NCI-H2171 treated with DMSO at 0.1 percent for 48 hours (cell line): ENCODE results near the gene HSPA9.

Experiments
- DNase-seq: peaks from one replicate; lab custom pipeline; 2025; lab: John Stamatoyannopoulos, UW

HSPA9 gene

GRCh38 chr5:138595180-138595795 lies 20.1 kb upstream of the HSPA9 start:
- peak; percentile 8 for DNase-seq

DNA sequence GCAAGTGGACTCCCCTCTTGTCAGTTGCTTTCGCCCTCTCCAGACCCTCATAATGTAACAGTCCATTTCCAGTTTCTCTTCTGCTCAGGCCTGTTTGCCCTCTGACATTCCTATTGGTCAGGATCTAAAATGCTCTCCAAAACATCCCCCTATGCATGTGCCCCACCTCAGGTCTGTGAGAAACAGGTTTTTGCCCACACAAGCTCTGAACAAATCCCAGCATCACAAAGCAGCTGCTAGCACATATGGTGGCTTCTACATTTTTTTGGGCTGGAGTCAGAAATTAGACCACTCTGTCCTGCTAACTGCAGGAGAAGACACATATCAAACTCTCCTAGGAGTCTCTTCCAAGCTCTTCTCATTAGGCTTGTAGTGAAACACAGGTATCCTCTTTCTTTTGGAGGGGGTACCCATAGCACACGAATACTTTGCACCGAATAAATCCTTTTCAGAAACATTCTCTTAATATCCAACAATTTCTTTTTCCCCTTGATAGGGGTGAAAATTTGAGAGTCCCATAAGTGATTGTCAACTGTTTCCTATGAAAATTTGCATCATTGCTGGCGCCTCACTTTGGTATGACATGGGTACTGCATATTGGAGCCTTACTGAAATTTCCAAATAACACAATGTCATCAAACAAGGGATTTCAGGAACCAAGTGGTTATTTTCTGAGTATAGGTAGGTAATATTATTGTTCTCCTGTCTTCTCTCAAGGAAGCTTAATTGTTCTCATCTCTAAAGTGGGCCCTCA lies 19.3 kb upstream of the HSPA9 start:
- peak; percentile 74 for DNase-seq

GRCh38 chr5:138588013-138588788 lies 13.0 kb upstream of the HSPA9 start:
- no peak for DNase-seq

- no peak for DNase-seq
These were observed 10.0 kb upstream of the HSPA9 start for GRCh38 chr5:138585157-138585556.

DNA sequence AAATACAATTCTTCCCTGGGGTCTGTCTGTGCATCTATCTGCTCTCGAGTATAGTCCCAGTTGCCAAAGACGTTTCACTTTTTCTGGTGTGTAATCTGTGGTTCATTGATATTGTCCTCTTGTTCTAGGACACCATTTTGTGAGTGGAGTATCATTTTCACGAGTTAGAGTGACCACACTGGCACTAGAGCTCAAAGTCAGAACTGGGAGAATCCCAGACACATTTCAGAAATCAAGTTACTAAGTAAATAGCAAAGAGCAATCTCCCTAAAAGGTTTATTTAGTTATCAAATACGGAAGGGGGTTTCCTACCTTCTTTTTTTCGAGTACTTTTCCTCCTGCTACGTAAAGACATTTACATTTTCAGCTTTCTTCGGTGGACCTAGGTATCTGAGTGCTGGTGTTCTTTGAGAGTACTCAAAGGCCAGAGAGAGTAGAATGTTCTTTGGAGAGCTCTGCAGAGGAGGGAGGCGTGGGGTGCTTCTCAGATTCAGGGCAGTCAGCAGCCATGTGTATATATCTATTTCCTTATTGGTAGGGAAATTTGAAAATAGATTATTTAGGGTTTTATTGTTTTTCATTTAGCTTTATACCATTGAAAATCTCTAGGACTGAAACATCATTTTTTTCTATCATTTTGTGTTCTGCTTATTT lies 8.9 kb upstream of the HSPA9 start:
- no peak for DNase-seq

- DNase-seq: no peak
These were observed 7.8 kb upstream of the HSPA9 start for GRCh38 chr5:138582959-138583358.

DNA sequence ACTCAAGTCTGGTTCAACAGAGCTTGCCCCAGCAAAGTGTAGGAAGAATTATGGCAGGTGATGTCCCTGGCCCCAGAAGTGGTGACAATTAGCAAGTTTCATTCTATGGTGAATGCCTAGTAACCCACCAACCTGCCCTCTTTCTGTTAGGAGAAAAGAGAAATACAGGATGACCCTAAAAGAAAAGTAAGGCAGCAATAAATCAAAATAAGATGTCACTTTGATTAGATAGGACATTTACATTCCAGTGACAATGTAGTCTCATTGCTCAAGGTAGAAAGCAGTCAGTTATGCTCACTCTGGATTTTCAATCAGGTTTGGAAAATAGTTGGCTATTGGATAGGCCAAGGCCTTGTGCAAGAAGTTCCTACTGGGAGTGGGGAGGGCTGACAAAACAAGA lies 5.6 kb upstream of the HSPA9 start:
- no peak for DNase-seq

GRCh38 chr5:138580001-138580400 lies 4.8 kb upstream of the HSPA9 start:
- no peak for DNase-seq

GRCh38 chr5:138579517-138579863 lies 4.3 kb upstream of the HSPA9 start:
- DNase-seq: no peak

DNA sequence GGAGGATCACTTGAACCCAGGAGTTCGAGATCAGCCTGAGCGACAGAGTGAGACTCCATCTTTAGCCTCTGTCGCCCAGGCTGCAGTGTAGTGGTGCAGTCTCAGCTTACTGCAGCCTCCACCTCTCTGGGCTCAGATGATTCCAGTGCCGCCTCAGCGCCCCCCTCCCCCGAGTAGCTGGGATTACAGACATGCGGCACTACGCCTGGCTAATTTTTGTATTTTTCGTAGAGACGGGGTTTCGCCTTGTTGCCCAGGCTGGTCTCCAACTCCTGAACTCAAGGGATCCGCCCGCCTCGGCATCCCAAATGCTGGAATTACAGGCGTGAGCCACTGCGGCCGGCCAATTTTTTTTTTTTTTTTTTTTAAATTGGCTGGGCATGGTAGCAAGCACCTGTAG lies 2.3 kb upstream of the HSPA9 start:
- no peak for DNase-seq

GRCh38 chr5:138574744-138575193 lies 432 bp downstream of the HSPA9 start:
- no peak for DNase-seq

DNA sequence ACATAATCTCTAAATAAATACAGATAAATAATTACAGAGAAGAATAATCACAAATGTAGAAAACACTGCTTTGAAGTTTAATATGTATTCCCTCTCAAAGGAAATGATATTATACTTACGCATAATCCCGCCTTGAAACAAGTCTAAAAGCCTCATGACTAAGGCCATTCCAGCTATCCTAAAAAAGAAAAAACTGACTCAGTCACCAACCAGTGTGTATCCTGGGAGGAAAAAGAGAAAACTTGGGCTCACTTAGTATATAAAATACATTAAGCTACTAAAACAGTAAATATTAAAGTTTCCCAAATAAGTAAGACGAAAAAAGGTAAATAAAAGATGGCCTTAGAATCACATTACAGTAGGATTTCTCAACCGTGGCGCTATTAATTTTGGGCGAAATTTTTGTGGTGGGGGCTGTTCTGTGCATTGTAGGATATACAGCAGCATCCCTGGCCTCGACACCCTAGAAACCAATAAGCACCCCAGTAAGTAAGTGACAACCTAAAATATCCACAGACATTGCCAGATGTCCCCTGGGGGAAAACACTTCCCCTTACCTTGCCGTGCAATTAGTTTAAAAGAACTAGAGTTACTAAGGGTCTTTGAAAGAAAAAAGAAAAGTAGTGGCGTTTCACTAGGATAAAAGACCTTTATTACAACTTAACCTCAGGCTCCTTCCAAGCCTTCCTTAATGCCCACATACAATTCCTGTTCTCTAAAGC lies 1.1 kb downstream of the HSPA9 start:
- no peak for DNase-seq

DNA sequence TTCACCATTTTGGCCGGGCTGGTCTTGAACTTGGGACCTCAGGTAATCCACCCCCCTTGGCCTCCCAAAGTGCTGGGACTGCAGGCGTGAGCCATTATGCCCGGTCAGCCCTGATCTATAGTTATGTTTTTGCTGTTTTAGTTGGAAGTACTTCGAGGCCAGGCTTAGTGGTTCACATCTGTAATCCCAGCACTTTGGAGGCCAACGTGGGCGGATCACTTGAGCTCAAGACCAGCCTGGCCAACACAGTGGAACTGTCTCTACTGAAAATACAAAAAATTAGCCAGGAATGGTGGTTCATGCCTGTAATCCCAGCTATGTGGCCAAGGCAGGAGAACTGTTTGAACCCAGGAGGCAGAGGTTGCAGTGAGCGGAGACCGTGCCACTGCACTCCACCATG lies 2.0 kb downstream of the HSPA9 start:
- DNase-seq: no peak

DNA sequence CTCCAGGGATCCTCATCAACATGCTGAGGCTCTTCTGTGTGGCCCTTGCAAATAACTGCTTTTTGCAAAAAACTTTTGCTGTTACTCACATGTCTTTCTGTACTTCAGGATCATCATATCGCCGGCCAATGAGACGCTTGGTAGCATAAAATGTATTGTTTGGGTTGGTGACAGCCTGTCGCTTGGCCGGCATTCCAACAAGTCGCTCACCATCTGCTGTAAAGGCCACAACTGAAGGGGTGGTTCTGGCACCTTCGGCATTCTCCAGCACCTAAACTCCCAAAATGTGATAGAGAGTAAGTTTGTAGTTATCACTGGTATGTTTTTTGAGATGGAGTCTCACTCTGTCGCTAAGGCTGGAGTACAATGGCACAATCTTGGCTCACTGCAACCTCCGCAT lies 4.3 kb downstream of the HSPA9 start:
- DNase-seq: no peak

GRCh38 chr5:138569782-138570181 lies 5.4 kb downstream of the HSPA9 start:
- no peak for DNase-seq

DNA sequence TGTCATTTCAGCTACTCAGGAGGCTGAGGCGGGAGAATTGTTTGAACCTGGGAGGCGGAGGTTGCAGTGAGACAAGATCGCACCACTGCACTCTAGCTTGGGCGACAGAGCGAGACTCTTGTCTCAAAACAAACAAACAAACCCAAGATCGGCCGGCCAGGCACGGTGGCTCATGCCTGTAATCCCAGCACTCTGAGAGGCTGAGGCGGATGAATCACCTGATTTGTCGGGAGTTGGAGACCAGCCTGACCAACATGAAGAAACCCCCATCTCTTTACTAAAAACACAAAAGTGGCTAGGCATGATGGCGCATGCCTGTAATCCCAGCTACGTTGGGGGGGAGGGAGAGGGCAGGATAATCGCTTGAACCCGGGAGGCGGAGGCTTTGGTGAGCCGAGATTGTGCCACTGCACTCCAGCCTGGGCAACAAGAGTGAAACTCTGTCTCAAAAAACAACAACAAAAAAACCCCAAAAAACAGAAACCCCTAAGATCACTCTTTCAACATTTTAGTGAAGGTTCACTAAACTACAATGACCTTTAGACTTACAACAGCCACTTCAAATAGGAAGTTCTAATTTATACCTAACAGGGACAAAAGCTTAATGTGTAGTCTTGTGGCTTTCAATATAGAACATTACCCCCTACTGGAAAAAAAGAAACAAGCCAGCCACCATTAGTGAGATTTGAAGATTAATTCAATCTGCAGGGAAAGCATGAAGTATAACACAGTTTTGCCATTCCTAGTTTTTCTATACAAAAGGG lies 7.0 kb downstream of the HSPA9 start:
- no peak for DNase-seq

DNA sequence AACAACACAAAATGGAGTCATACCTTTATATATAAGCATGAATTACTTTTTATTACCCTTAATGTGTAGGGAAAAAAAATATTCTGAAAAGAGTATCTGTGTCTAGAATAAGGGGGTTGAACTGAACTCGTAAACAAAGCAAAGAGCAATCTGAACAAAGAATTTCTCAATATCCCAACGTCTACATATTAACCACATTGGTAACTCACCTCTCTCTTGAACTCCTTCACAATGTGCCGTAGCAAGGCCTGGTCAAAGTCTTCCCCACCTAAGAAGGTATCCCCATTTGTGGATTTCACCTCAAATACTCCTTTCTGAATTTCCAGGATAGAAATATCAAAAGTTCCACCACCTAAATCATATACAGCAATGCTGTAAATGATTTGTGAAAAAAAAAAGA lies 8.4 kb downstream of the HSPA9 start:
- no peak for DNase-seq

GRCh38 chr5:138565100-138565821 lies 9.9 kb downstream of the HSPA9 start:
- DNase-seq: no peak

GRCh38 chr5:138564242-138564641 lies 11.0 kb downstream of the HSPA9 start:
- no peak for DNase-seq

DNA sequence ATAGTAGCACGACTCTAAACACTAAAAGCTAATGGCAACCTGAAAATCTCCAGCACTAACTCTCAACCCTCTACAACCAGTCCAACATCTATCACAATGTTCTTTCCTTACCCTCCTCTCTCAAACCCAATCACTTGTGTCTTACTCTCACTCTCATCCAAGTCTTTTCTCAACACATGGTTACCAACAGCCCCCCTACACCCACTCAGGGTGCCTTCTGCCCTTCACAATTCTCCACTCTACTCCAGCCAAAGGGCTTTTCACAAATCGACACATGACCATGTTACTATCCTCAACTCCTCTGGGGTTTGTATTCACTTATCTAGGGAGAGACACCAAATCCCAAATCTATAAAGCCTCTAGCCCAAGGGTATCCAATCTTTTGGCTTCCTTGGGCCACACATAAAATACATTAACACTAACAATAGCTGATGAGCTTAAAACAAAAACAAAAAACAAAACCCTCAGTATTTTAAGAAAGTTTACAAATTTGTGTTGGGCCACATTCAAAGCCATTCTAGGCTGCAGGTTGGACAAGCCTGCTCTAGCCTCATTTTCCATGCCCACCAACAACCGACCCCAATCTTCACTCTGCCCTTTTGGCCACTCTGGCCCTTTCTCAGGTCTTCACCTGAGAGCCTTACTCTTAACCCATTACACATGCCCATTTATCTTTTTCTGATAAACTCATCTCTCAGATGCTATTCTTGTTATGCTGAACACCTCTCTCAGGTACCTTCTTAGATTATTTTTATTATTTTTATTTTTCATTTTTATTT lies 11.7 kb downstream of the HSPA9 start:
- no peak for DNase-seq
